GM18870 (cell line): ENCODE measurements around the gene RTN4RL1.
"Not testable (repeated sequence)": the region's sequence is repeated elsewhere in the genome, so short reads cannot be mapped to it uniquely, and the experiment has no call there.

Experiments
- ATAC-seq: cut with Tn5 transposase; IDR thresholded peaks from one replicate; pipeline ENCODE4 v1.9.1; 2021; ENCODE audit warnings: moderate library complexity; ENCODE audit not compliant: unreplicated experiment

RTN4RL1 gene

GRCh38 chr17:2004435-2004952 lies 20.6 kb downstream of the RTN4RL1 start:
- no peak for ATAC-seq

- ATAC-seq = no peak
Measured at GRCh38 chr17:2003525-2003924, 21.6 kb downstream of the RTN4RL1 start.

GRCh38 chr17:2002767-2003329 lies 22.3 kb downstream of the RTN4RL1 start:
- ATAC-seq = no peak

- no peak for ATAC-seq
Measured at GRCh38 chr17:1999557-2000251, 25.4 kb downstream of the RTN4RL1 start.

- no peak for ATAC-seq
Measured at GRCh38 chr17:1997927-1998742, 27.0 kb downstream of the RTN4RL1 start.

GRCh38 chr17:1997289-1997926 lies 27.7 kb downstream of the RTN4RL1 start:
- no peak for ATAC-seq

- no peak for ATAC-seq
Measured at GRCh38 chr17:1996800-1997288, 28.3 kb downstream of the RTN4RL1 start.

GRCh38 chr17:1995907-1996799 lies 29.0 kb downstream of the RTN4RL1 start:
- ATAC-seq = no peak

- ATAC-seq = no peak
Measured at GRCh38 chr17:1995321-1995892, 29.7 kb downstream of the RTN4RL1 start.

GRCh38 chr17:1994707-1995106 lies 30.4 kb downstream of the RTN4RL1 start:
- ATAC-seq = no peak

- no peak for ATAC-seq
Measured at GRCh38 chr17:1992541-1992940, 32.6 kb downstream of the RTN4RL1 start.

- ATAC-seq = no peak
Measured at GRCh38 chr17:1989135-1989534, 36.0 kb downstream of the RTN4RL1 start.

GRCh38 chr17:1986783-1987451 lies 38.2 kb downstream of the RTN4RL1 start:
- no peak for ATAC-seq

- no peak for ATAC-seq
Measured at GRCh38 chr17:1985686-1986085, 39.4 kb downstream of the RTN4RL1 start.

- ATAC-seq = no peak
Measured at GRCh38 chr17:1985093-1985492, 40.0 kb downstream of the RTN4RL1 start.

- ATAC-seq = not testable (repeated sequence)
Measured at GRCh38 chr17:1982793-1983366, 42.3 kb downstream of the RTN4RL1 start.

- ATAC-seq = no peak
Measured at GRCh38 chr17:1980665-1981250, 44.4 kb downstream of the RTN4RL1 start.

GRCh38 chr17:1979182-1979985 lies 45.8 kb downstream of the RTN4RL1 start:
- ATAC-seq = no peak
